NB4 (cell line): Measurements from ENCODE around the gene STAM.
"Not testable (repeated sequence)": the region's sequence is repeated elsewhere in the genome, so short reads cannot be mapped to it uniquely, and the experiment has no call there.

Experiments
- TF ChIP-seq, protein P1 (sequence below): IDR thresholded peaks from 2 replicates; pipeline ENCODE4 v1.6.1; 2011; ENCODE audit warnings: low read depth, low read length
- TF ChIP-seq, protein P2 (sequence below): IDR thresholded peaks from one replicate; pipeline ENCODE4 v1.5.1; 2012; ENCODE audit warnings: low read depth, low read length

DNA sequence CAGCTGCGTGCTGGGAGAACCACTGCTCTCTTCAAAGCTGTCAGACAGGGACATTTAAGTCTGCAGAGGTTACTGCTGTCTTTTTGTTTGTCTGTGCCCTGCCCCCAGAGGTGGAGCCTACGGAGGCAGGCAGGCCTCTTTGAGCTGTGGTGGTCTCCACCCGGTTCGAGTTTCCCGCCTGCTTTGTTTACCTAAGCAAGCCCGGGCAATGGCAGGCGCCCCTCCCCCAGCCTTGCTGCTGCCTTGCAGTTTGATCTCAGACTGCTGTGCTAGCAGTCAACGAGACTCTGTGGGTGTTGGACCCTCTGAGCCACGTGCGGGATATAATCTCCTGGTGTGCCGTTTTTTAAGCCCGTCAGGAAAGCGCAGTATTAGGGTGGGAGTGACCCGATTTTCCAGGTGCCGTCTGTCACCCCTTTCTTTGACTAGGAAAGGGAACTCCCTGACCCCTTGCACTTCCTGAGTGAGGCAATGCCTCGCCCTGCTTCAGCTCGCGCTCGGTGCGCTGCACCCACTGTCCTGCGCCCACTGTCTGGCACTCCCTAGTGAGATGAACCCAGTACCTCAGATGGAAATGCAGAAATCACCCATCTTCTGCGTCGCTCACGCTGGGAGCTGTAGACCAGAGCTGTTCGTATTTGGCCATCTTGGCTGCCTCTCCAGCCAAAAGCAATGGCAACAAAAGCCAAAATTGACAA is 78.5 kb downstream of the STAM start:
- TF ChIP-seq, protein P1, sequence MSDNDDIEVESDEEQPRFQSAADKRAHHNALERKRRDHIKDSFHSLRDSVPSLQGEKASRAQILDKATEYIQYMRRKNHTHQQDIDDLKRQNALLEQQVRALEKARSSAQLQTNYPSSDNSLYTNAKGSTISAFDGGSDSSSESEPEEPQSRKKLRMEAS: not testable (repeated sequence)
- TF ChIP-seq, protein P2, sequence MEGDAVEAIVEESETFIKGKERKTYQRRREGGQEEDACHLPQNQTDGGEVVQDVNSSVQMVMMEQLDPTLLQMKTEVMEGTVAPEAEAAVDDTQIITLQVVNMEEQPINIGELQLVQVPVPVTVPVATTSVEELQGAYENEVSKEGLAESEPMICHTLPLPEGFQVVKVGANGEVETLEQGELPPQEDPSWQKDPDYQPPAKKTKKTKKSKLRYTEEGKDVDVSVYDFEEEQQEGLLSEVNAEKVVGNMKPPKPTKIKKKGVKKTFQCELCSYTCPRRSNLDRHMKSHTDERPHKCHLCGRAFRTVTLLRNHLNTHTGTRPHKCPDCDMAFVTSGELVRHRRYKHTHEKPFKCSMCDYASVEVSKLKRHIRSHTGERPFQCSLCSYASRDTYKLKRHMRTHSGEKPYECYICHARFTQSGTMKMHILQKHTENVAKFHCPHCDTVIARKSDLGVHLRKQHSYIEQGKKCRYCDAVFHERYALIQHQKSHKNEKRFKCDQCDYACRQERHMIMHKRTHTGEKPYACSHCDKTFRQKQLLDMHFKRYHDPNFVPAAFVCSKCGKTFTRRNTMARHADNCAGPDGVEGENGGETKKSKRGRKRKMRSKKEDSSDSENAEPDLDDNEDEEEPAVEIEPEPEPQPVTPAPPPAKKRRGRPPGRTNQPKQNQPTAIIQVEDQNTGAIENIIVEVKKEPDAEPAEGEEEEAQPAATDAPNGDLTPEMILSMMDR: not testable (repeated sequence)
